GM19467 (cell line): ENCODE results near the gene NSRP1.
"Not testable (repeated sequence)": the region's sequence is repeated elsewhere in the genome, so short reads cannot be mapped to it uniquely, and the experiment has no call there.

Experiments
- ATAC-seq: cut with Tn5 transposase; IDR thresholded peaks from one replicate; pipeline ENCODE4 v1.9.1; 2021; ENCODE audit warnings: mild to moderate bottlenecking, moderate library complexity; ENCODE audit not compliant: unreplicated experiment

NSRP1 gene

GRCh38 chr17:30116661-30117551, at the start of gene NSRP1:
Gene NSRP1 (plus strand): TSS chr17:30116816. CDS start chr17:30116844, 28 bp downstream.
- ATAC-seq: peak; percentile 80

GRCh38 chr17:30068465-30068864, 48.2 kb upstream of the NSRP1 start:
- ATAC-seq: no peak

GRCh38 chr17:30074254-30074653, 42.4 kb upstream of the NSRP1 start:
- no peak for ATAC-seq

GRCh38 chr17:30074730-30075129, 41.9 kb upstream of the NSRP1 start:
- ATAC-seq: no peak

GRCh38 chr17:30082773-30083172, 33.8 kb upstream of the NSRP1 start:
- ATAC-seq: no peak

- no peak for ATAC-seq
These were observed 31.8 kb upstream of the NSRP1 start for GRCh38 chr17:30084788-30085187.

GRCh38 chr17:30086896-30087295, 29.7 kb upstream of the NSRP1 start:
- ATAC-seq: no peak

- ATAC-seq: not testable (repeated sequence)
These were observed 29.2 kb upstream of the NSRP1 start for GRCh38 chr17:30087431-30087830.

- no peak for ATAC-seq
These were observed 25.4 kb upstream of the NSRP1 start for GRCh38 chr17:30091121-30091670.

- no peak for ATAC-seq
These were observed 24.8 kb upstream of the NSRP1 start for GRCh38 chr17:30091771-30092170.

- ATAC-seq: no peak
These were observed 23.7 kb upstream of the NSRP1 start for GRCh38 chr17:30092886-30093285.

GRCh38 chr17:30093463-30094147, 23.0 kb upstream of the NSRP1 start:
- no peak for ATAC-seq

GRCh38 chr17:30095507-30096244, 20.9 kb upstream of the NSRP1 start:
- no peak for ATAC-seq

- no peak for ATAC-seq
These were observed 14.8 kb upstream of the NSRP1 start for GRCh38 chr17:30101686-30102390.

GRCh38 chr17:30103921-30104320, 12.7 kb upstream of the NSRP1 start:
- no peak for ATAC-seq

- ATAC-seq: no peak
These were observed 11.9 kb upstream of the NSRP1 start for GRCh38 chr17:30104575-30105339.

GRCh38 chr17:30112794-30113193, 3.8 kb upstream of the NSRP1 start:
- no peak for ATAC-seq

GRCh38 chr17:30113213-30113612, 3.4 kb upstream of the NSRP1 start:
- no peak for ATAC-seq

GRCh38 chr17:30116345-30116660, 313 bp upstream of the NSRP1 start:
- no peak for ATAC-seq

- no peak for ATAC-seq
These were observed 1.1 kb downstream of the NSRP1 start for GRCh38 chr17:30117675-30118081.
